GM10847 (cell line): Measurements from ENCODE around the gene SPINT1.

Source experiments
- POLR2A ChIP-seq: IDR thresholded peaks from 2 replicates; pipeline ENCODE4 v1.6.1; 2011; ENCODE audit not compliant: insufficient read length; ENCODE audit errors: extremely low read depth

SPINT1 gene

GRCh38 chr15:40871749-40872617 lies 28.1 kb downstream of the SPINT1 start:
- TF ChIP-seq POLR2A: no peak

DNA sequence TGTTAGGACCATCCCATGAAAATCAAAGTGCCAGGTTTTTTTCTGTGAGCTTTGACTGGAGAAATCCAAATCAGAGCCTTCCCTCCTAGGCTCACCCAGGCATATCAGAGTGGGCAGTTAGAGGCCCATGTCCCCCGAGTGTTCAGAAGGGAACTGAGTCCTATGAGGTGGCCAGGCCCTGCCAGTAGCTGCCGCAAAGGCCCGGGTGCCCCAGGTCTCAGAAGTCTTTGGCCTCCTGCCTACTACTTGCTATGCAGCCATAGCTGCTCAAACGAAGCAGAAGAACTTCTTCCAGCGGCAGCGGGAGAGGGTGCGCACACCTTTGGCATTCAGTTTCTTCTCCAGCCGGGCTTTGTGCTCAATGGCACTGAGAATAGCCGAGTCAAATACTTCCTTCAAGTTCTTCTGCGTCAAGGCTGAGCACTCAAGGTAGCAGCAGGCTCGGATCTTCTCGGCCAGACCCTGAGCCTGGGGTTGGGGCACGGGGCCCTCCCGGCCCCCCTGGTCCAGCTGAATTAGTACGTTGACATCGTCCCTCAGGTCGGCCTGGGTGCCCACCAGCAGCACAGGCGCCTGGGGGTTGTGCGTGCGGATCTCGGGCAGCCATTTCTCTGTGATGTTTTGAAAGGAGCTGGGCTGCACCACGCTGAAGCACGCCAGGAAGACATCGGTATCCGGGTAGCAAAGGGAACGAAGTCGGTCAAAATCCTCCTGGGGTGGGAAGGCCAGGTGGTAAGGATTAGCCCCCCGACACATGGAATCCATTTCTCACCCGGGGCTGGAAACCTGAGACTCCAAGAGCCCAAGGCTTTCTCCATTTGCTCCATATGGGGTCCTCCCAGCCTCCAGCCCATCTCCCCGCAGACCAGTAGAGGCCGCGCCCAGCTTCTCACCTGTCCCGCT lies 29.2 kb downstream of the SPINT1 start:
- no peak for TF ChIP-seq POLR2A

DNA sequence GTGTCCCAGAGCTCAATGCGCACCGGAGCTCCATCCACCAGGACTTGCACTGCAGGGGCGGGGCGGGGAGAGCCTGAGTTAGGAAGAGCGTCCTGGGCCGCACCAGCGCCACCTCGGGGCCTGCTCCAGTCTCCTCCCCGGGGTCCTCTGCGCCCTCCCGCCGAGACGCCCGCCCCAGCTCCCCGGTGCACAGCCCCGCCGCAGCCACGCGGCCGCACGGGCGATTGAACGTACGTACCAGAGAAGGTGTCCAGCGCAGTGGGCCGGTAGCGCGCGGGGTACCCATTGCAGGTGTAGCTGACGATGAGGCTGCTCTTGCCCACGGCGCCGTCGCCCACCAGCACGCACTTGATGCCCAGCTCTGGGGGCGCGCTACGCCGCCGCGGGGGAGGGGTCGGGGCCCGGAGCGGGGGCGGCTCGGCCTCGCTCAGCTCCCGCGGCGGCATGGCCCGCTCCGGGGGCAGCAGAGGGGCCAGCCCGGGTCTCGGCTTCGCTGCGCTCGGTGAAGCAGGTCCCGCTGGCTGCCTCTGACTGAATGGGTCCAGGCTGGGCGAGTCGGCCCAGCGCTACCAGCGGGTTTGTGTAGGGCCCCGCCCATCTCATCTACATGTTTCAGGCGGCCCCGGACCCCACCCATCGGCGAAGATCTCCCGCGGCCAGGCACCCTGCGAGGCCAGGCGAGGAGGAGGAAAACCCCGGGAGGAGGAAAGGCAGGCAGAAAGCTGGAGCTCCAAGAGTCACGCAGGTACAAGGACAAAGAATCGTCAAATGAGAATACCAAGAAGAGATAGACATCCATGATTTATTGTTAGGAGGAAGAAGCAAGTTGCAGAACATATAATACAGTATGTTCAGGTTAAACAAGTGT lies 30.1 kb downstream of the SPINT1 start, which contains the start of gene RHOV:
TSS of gene RHOV (minus strand) at position 541 of the 868 bp plus-strand sequence. CDS start at position 446, 95 bp downstream.
- TF ChIP-seq POLR2A: peak; percentile 43

GRCh38 chr15:40875991-40876730 lies 32.3 kb downstream of the SPINT1 start:
- TF ChIP-seq POLR2A: no peak

- TF ChIP-seq POLR2A: no peak
These were observed 33.8 kb downstream of the SPINT1 start for GRCh38 chr15:40877694-40878093.

- TF ChIP-seq POLR2A: no peak
These were observed 34.9 kb downstream of the SPINT1 start for GRCh38 chr15:40878785-40879184.

GRCh38 chr15:40879609-40880008 lies 35.8 kb downstream of the SPINT1 start:
- no peak for TF ChIP-seq POLR2A

GRCh38 chr15:40881351-40881750 lies 37.5 kb downstream of the SPINT1 start:
- no peak for TF ChIP-seq POLR2A

DNA sequence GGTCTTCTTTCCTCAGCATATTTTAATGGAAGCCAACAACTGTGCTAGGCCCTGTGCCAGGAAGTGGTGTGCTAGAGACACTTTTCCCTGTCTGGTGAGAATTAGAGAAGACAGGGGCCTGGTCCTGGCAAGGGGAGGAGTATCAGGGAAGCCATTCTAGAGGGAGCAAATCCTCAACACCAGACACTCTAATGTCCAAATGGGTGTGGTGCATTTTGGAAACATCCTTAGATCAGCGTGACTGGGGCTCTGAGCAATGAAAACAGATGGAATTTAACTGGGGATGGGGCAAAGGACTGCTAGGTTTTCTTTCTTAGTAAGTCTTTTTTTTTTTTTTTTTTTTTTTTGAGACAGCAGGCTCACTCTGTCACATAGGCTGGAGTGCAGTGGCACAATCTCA lies 42.7 kb downstream of the SPINT1 start:
- TF ChIP-seq POLR2A: no peak

GRCh38 chr15:40889112-40889511 lies 45.3 kb downstream of the SPINT1 start:
- no peak for TF ChIP-seq POLR2A

DNA sequence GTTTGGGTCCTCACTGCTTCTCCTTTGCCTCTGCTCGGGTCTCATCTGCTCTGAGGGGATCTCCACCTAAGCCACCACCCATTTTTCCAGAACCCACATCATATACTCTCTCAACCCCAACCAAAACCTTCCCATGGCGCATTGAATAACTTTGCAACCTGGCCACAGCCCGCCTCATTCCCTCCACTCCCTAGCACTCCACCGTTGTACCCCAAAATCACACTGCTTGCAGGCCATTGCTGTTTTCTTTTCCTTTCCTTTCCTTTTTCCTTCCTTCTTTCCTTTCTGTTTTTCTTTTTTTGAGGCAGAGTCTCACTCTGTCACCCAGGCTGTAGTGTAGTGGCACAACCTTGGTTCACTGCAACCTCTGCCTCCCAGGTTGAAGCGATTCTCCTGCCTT lies 47.3 kb downstream of the SPINT1 start:
- no peak for TF ChIP-seq POLR2A

GRCh38 chr15:40891810-40892446 lies 48.1 kb downstream of the SPINT1 start:
- TF ChIP-seq POLR2A: no peak

- no peak for TF ChIP-seq POLR2A
These were observed 48.7 kb downstream of the SPINT1 start for GRCh38 chr15:40892447-40893012.
